ENCODE data around the gene SLC1A7.
A peak's percentile ranks its signal among the peaks of the same experiment; 100 is the strongest.
"Not testable (repeated sequence)": the region's sequence is repeated elsewhere in the genome, so short reads cannot be mapped to it uniquely, and the experiment has no call there.

SLC1A7 gene

DNA sequence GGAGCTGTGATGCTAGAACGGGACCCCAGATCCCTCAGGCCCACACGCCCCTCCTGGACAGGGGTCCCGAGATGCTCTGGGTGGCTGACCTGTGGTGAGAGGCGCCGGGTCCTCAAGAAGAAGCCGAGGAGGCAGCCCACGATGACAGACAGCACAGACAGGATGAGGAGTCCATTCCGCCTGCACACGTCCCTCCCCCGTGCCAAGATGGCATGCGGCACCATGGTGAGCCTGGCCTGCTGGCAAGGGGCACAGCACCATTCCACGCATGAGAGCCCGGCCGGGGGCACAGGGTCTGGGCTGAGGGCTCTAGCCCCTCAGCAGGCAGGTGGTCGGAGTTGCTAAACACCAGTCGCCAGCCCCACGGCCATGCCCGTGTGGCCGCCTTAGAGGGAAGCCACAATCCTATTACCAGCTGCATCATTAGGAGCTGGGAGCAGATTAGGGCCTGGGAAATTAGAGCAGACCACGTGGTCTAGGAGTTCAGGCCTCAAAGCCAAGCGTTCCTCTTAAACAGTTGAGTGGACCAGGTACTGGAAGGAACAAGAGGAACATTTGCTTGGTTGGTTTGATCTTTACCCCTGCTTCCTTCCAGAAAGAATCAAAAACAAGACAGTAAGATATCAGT lies at the start of gene SLC1A7:
Gene SLC1A7, minus strand, starts transcription at position 413 of the 628 bp plus-strand sequence. Its CDS starts 189 bp downstream, at position 224.
- intact Hi-C loops (cut with DNase I) = no loop called here
- DNase-seq = no peak

DNA sequence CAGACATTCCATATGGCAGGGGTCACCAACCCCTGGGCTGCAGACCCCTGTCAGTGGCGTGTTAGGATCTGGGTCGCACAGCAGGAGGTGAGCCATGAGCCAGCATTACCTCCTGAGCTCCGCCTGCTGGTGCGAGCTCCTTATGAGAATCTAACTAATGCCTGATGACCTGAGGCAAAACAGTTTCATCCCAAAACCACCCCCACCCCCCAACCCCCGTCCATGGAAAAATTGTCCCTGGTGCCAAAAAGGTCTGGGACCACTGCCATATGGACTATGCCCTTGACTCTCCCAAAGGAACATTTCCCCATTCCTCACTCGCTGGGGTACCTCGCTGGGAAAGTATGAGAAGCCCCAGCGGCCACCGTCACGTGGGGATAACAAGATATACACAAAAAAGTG lies 47.8 kb upstream of the SLC1A7 start:
- intact Hi-C loops (cut with DNase I) = no loop called here
- no peak for DNase-seq

DNA sequence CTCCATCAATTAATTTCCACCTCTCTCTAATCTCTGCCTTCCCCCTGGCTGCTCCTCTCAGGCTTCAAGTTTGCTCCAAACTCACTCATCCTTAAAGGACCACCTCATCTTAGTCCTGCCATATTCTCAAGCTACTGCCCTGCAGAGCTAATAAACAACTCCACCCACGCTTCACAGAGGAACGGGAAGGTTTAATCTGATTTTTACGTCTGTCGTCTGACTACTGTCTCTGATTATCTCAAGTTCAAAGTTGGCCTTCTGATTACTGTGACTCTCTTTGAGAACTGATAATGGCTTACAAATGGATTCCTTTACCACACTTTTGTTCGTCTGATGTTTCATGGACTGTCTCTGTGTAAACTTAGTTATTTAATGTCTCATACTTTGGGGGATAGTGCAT lies 46.6 kb upstream of the SLC1A7 start:
- intact Hi-C loops (cut with DNase I) = no loop called here

DNA sequence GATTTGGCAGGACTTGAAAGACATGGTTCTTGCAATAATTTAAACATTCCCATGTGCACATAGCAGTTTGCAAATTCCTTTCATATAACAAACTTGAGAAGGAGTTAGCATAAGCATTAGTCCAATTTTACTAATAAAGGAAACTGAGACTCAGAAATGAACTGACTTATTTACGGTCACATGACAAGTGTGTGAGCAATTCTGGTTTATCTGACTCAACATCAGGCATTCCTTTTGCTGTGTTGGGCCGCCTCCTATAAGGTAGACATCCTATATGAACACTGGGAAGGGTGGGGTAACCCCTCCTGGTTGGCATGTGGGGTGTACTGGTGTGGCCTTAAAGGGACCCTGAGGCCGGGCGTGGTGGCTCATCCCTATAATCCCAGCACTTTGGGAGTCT lies 45.7 kb upstream of the SLC1A7 start:
- DNase-seq = no peak
- intact Hi-C loops (cut with DNase I) = no loop called here

More for the DNA sequence above, 46.6 kb upstream of the SLC1A7 start:
- no peak for DNase-seq

DNA sequence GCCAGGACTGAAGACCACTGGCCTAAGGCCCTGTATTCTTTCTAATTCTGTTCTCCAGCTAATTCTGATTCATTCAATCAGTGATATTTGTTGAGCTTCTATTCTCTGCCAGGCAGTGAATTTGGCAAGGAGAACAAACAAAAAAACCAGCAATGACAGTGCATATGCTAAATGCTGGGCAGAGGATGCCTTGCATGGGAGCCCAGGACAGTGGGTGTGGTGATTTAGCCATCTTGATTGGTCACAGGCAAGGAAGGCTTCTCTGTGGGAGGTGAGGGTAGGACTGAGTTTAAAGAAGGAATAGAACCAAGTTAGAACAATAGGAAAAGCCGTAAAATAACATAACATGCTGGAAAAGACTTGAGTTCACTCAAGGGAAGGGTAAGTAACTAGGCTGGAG lies 45.0 kb upstream of the SLC1A7 start:
- intact Hi-C loops (cut with DNase I) = no loop called here
- no peak for DNase-seq

DNA sequence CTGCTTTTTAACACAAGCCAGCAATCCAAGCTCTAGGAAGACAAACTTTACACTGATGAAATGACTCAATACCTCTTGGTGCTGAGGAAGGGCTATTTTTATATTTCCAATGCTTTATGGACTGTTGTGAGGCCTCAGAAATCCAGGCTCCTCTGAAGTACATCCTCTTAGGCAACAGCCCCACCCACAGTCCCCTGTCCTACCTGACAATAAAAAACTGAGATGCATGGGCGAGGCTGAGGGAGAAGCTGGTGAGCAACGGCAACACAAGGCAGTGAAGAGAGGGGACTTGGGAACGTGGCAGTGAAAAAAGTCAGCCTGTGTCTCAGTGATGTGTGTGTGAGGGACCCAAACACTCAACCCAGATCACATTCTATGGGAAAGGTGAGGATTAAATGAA lies 44.1 kb upstream of the SLC1A7 start:
- no peak for DNase-seq
- intact Hi-C loops (cut with DNase I) = no loop called here

DNA sequence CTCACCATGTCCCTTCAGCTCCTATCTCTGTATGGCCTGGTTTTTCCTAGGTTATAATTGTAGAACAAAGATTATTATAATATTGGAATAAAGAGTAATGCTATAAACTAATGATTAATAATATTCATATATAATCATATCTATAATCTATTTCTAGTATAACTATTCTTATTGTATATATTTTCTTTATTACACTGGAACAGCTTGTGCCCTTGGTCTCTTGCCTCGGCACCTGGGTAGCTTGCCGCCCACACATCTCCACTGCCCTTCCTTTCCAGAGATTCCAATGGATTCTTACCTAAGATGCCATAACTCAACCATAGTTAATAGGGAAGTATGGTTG lies 43.5 kb upstream of the SLC1A7 start:
- DNase-seq; intact Hi-C loops (cut with DNase I): not testable (repeated sequence)

DNA sequence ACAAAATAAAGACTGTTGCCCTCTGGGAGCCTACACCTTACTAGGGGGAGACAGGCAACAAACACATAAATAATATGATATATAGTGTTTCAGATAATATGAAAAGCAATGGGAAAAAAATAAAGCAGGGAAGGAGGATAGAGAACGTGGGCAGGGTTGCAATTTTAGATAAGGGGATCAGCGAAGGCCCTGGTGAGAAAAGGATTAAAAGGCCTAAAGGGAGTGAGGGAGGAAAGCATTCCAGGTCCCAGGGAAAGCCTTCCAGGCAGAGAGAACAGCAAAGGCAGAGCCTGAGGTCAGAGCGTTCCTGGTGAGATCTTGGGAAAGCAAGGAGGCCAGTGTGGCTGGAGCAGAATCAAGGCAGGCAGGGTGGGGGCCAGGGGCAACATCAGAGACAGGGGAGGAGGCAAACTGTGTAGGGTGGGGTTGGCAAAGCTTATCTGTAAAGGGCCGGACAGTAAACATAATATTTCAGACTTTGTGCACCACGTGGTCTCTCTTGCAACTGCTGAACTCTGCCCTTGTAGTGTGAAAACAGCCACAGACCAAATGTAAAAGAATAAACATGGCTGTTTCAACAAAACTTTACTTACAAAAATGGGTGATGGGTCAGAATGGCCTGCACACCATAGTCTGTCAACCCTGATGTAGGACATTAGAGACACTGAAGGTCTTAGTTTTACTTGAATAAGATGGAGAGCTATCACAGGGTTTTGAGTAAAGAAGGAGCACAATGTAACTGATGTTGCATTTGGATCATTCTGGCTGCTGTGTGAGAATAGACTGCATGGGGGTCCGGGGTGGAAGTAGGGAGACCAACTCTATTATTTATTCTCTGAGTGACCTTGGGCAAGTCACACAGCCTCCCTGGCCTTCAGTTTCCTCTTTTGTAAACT lies 40.9 kb upstream of the SLC1A7 start:
- no peak for DNase-seq

DNA sequence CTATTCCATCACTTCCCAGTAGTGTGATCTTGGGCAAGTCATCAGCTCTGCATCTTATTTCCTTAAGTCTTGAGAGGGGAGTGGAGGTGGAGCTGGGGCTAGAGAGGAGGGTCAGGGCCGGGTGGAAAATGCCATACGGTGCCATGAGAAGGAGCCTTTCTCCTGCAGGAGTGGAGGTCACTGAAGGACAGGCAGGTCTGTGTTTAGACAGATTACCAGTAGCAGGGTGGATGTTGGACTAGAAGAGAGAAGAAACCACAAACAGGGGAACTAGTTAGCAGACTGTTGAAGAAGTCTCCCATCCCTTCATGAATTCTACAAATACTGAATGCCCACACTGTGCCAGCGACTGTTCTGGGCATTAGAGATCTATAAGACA lies 40.3 kb upstream of the SLC1A7 start:
- intact Hi-C loops (cut with DNase I) = no loop called here
- no peak for DNase-seq

More for the DNA sequence above, 40.9 kb upstream of the SLC1A7 start:
- intact Hi-C loops (cut with DNase I) = no loop called here

DNA sequence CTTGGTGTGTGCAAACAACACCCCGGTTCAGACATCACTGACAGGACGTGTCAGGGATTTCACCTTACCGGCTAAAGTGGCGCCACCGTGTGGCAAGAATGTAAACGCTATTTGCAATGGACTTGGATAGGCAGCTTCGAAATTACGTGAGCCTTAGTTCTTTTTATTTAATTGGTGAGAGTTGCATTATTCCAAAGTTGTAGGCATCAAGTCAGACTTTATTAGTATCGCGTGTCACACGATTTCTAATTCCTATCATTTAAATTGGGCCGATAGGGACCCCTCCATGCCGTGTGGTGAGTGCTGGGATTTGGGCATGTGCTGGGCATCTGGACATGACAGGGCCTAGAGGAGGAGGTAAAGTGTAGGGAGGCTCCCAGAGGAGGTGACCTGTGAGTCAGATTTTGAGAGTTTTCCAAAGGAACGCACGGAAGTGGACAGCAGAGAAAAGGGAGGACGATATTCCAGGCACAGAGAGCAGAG lies 39.7 kb upstream of the SLC1A7 start:
- intact Hi-C loops (cut with DNase I) = no loop called here
- DNase-seq = peak; percentile 67 to 93 (median 86)

DNA sequence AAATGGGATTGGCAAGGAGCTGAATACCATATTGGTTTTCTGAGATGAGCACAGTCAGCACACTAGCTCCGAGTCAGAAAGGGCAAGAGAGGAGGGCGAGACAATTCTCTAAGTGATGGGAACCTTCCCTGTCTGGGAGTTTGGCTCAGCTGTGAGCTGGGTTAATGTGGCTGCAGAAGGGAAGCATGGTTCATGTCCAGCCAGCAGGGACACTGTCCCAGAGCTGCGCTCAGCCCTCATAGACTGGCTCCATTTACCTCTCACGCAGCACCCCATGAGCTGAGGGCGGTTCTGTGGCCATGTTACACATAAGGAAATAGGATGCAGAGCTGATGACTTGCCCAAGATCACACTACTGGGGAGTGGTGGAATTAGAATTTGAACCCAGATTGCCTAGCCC lies 38.5 kb upstream of the SLC1A7 start:
- DNase-seq = no peak
- intact Hi-C loops (cut with DNase I) = no loop called here

DNA sequence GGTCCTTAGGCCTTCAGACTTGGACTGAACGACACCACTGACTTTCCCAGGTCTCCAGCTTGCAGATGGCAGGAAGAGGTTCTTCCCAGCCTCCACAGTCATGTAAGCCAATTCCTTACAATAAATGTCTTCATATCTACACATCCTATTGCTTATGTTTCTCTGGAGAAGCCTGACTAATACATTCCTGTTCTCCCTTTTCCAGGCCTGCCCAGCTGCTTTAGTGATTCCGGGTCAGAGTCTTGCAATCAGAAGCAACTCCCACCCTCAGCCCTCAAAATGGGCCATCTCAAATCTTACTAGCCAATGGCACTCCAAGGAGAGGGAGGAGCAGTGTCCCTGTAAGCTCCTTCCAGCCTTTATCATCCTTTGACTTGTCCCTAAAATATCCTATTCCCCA lies 37.8 kb upstream of the SLC1A7 start:
- DNase-seq = no peak
- intact Hi-C loops (cut with DNase I) = no loop called here

DNA sequence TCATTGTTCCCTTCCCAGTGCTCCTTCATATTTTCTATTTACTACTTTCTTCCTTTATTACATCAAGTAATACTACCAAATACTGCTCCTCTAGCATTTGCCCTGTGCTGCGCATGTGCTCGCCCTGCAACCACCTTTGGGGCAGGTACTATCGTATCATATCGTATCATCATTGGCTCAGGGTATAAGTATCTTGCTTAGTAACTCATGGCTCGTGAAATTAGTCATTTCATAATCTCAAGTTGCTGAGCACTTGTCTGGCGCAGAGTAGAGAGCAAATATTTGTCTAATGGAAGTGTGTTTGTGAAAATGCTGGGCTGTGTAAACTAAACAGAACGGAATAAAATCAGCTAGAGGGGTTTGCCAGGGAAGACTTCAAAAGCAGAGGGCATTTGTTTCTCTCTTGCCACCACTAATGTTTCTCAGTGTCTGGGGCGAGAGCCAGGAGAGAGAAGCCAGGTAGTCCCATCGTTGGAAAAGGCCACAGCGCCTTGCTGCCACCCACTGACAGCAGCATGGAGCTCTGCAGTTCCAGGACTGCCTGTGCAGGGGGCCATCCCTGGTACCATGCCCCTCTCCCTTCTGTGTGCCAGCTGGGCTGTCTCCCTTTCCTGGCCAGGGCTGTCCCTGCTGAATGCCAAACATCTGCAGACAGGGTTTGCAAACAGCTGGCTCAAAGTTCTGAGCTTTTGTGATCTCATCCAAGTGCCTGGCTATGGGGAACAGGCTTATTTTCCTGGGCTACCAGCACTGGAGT lies 34.2 kb upstream of the SLC1A7 start:
- intact Hi-C loops (cut with DNase I) = no loop called here
- DNase-seq = peak in 8 of 42 donors; percentile 5 to 38 (median 18)

DNA sequence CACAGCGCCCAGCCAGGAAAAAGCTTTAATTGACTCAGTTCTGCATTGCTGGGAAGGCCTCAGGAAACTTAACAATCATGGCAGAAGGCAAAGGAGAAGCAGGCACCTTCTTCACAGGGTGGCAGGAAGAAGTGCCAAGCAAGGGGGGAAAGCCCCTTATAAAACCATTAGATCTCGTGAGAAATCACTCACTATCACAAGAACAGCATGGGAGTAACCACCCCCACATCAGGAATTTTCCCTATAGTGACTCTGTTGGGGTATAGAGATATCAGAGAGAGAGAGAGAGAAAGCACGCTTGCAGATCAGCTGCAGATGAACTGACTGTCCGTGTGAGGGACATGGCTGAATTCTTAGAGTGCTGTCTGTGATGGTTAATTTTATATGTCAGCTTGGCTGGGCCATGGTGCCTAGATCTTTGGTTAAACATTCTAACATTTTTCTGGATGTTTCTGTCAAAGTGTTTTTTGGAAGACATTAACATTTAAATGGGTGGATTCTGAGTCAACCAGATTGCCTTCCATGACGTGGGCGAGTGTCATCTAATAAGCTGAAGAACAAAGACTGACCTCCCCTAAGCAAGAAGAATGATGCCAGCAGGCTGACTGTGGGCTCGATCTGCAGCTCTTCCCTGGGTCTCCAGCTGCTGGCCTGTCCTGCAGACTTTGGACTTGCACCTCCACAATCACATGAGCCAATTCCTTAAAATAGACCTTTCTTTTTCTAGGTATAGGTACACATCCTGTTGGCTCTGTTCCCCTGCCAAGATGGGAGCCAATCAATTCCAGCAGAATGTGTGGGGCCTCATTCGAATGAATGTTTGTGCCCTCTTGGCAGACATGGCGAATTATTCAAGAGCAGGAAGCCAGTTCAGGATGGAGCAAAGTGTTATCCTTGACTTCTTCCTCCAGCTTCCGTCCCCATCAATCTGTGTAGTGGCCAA lies 32.8 kb upstream of the SLC1A7 start:
- intact Hi-C loops (cut with DNase I) = no loop called here

DNA sequence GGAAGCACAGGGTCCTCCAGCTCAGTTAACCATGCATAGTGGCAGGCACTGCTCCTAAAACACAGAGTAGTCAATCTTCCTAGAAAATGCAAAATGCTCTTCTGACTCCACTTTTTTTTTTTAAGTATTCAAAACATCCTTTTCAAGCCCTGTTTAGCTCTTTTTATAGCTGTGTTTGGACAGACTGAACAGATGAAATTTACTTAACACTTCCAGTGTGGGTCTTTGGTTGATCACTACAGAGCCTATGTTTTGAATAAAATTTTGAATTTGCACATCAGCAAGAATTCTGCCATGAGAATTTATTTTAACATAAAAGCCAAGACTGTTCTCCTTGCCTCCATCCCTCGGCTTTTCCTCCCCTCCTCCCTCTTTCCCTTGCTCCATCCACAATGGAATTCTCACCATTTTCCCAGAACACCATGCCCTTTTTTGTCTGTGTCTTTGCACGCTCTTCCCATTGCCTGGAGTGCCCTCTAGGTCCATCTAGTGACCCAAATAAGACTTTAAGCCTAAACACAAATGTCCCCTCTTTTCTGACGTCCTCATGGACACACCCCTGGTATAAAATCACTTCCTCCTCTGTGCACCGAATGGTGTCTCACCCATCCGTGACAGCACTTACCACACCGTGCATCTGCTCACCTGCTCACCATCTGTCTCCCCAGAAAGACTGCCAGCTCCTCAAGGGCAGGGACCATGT lies 30.1 kb upstream of the SLC1A7 start:
- intact Hi-C loops (cut with DNase I) = no loop called here
- DNase-seq = no peak

More for the DNA sequence above, 32.8 kb upstream of the SLC1A7 start:
- peak in 3 of 42 donors; percentile 7 to 39 (median 21) for DNase-seq

DNA sequence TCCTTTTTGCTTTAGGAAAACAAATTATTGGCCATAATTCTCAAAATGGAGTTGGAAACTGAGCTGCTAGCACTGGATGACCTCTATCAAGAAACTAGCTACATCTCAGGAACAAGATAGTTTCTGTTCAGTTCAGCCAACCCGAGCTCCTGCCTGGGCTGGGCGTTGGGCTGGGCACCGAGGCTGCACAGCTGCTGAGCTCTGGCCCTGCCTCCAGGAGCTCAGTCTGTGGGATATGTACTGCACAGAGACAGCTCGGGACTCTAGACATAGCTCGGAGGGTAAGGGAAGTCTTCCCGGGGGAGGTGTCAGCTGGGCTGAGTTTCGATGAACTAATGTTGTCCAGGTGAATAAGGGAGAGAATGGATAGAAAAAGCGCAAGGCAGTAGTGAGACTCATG lies 24.5 kb upstream of the SLC1A7 start:
- intact Hi-C loops (cut with DNase I) = no loop called here
- DNase-seq = no peak

DNA sequence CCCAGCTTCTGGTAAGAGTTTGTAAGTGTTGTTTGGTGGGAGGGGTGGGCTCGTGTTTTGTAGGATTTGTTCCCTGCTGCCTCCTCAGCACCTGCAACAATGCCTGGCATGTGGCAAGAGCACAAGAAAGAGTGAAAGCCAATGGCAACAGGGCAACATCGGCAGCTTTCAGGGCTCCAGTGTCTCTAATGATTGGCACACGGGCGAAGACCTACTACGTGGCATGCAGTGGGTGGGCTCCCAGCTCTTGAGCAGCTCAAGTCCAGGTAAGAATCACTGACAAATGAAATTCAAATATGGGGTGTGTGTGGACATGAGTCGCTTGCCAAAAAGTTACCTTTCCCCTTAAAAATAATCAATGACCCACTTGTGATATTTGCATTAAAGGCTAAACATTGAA lies 23.9 kb upstream of the SLC1A7 start:
- intact Hi-C loops (cut with DNase I) = no loop called here
- DNase-seq = no peak

DNA sequence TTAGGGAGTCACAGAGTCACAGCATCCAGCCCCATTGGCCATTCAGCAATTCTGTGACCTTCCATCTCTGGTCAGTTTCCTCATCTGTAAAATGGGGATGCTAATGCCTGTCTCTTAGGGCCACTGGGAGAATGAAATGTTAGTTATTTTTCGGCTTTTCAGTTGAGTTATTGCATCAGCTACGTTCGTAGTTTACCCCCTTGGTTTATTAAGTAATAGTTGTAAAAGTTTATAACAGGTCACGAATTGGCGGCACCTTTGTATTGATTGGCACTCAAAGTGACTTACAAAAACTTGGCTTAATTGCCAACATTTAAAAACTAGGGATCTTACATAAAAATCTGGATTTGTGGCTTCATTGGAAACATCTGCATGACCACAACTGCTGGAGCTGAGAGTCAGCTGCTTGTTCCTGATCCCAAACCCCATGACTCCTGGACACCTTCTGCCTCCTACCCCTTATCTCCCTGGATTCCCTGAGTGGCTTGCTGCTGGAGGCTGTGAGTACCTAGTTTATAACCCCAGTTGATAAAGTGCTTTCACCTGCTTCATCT lies 23.0 kb upstream of the SLC1A7 start:
- no peak for DNase-seq
- intact Hi-C loops (cut with DNase I) = no loop called here

Data from head of caudate nucleus (tissue), 42 donors.